HCT116 (cell line): Measurements from ENCODE around the gene PEX19. TPM values are rescaled to one million over a fixed set of nuclear protein-coding genes. Genes with fewer than 3 reads are reported as not detected.

Experiments used
- ATAC-seq: fragments of 200-7000 bp; cut with Tn5 transposase; 2 replicates; pipeline ENCODE4 v1.9.1; 2020; ENCODE audit warnings: mild to moderate bottlenecking, moderate library complexity
- BruUV-seq: library from RNA; stranded (reverse); fragments of 400-500 nt; replicated peaks from 2 replicates; lab custom pipeline; 2021; lab: Mats Ljungman, UMichigan
- CTCF ChIA-PET: fragments of 300-600 bp; sonication (Branson Sonifier 250); formaldehyde crosslinking; loops from one replicate; lab custom pipeline; 2021; ENCODE audit warnings: antibody characterized with exemption; lab: Charles Lee
- POLR2A ChIA-PET: fragments of 300-600, 350-600 bp; sonication (Branson Sonifier 250); formaldehyde crosslinking; loops from one replicate; lab custom pipeline; 2021; ENCODE audit warnings: antibody characterized with exemption; lab: Charles Lee
- RAD21 ChIA-PET, 2 experiments: fragments of 300-600 bp; sonication (Branson Sonifier 250); formaldehyde crosslinking; loops; one replicate each; lab custom pipeline; 2023; ENCODE audit warnings: low total read pairs in 2 of 2; ENCODE audit not compliant: uncharacterized antibody in 2 of 2, unreplicated experiment in 2 of 2, low non-redundant PET in 1 of 2; lab: Charles Lee
- DNase-seq: peaks from one replicate; pipeline ENCODE4 v3.0.0-alpha.2; 2010; ENCODE audit warnings: low read depth, low spot score
- H2AFZ ChIP-seq: fragments of 200-600 bp; shearing (Covaris generic), sonication (generic); 2 replicates; pipeline ENCODE4 v1.6.1; 2017; ENCODE audit warnings: low read depth, mixed run types, mixed read lengths, antibody characterized with exemption, low read length; ENCODE audit not compliant: poor library complexity, severe bottlenecking
- H3K27ac ChIP-seq: 2 replicates; pipeline ENCODE4 v1.5.1; 2012; ENCODE audit warnings: low read depth, low read length
- H3K27me3 ChIP-seq: fragments of 200-600 bp; sonication (generic); 2 replicates; pipeline ENCODE4 v1.6.1; 2016; ENCODE audit warnings: mixed run types, low read length, mixed read lengths; ENCODE audit not compliant: insufficient read depth
- H3K36me3 ChIP-seq, 2 experiments: fragments of 200-500 bp in 1 of 2; fragments of 200-600 bp in 1 of 2; sonication (Bioruptor generic) in 1 of 2; sonication (generic) in 1 of 2; 2 replicates each; pipeline versions ENCODE4 v1.5.1 to v1.6.1; 2014 to 2016; ENCODE audit warnings: low read length in 2 of 2, inconsistent platforms in 1 of 2, mixed read lengths in 1 of 2, mixed run types in 1 of 2; ENCODE audit not compliant: insufficient read depth in 2 of 2, control insufficient read depth in 1 of 2
- H3K4me1 ChIP-seq, 2 experiments: fragments of 200-600 bp in 1 of 2; sonication (generic) in 1 of 2; 2 replicates each; pipeline versions ENCODE4 v1.5.1 to v1.6.1; 2012 to 2017; ENCODE audit warnings: low read length in 2 of 2, inconsistent platforms in 1 of 2, mild to moderate bottlenecking in 1 of 2, mixed read lengths in 1 of 2, mixed run types in 1 of 2, moderate library complexity in 1 of 2; ENCODE audit not compliant: insufficient read depth in 2 of 2, control insufficient read depth in 1 of 2
- H3K4me2 ChIP-seq: fragments of 200-600 bp; sonication (generic); 2 replicates; pipeline ENCODE4 v1.6.1; 2017; ENCODE audit warnings: mixed run types, low read length, mixed read lengths
- H3K4me3 ChIP-seq, 2 experiments: fragments of 200-600 bp in 1 of 2; sonication (generic) in 1 of 2; replicated peaks in 1 of 2; 2 replicates each; pipeline ENCODE4 v1.5.1; 2011 to 2016; ENCODE audit warnings: low read length in 2 of 2, control low read depth in 1 of 2, low read depth in 1 of 2, mild to moderate bottlenecking in 1 of 2, mixed read lengths in 1 of 2, mixed run types in 1 of 2
- H3K79me2 ChIP-seq: fragments of 200-600 bp; sonication (generic); 2 replicates; pipeline ENCODE4 v1.6.1; 2017; ENCODE audit warnings: mild to moderate bottlenecking, mixed run types, low read length, moderate library complexity, mixed read lengths; ENCODE audit not compliant: insufficient read depth
- H3K9ac ChIP-seq: fragments of 200-600 bp; sonication (generic); 2 replicates; pipeline ENCODE4 v1.6.1; 2016; ENCODE audit warnings: low read length, mixed read lengths
- H3K9me2 ChIP-seq: fragments of 200-600 bp; sonication (generic), shearing (Covaris generic); 2 replicates; pipeline ENCODE4 v1.6.1; 2017; ENCODE audit warnings: mixed run types, mild to moderate bottlenecking, moderate library complexity; ENCODE audit not compliant: insufficient read depth
- H3K9me3 ChIP-seq, 2 experiments: fragments of 200-500 bp in 1 of 2; fragments of 200-600 bp in 1 of 2; sonication (Bioruptor generic) in 1 of 2; sonication (generic) in 1 of 2; 2 replicates each; pipeline ENCODE4 v1.6.1; 2014 to 2017; ENCODE audit warnings: low read length in 2 of 2, mixed read lengths in 2 of 2, inconsistent platforms in 1 of 2, low read depth in 1 of 2, mild to moderate bottlenecking in 1 of 2, mixed run types in 1 of 2, moderate library complexity in 1 of 2; ENCODE audit not compliant: control insufficient read depth in 1 of 2, insufficient read depth in 1 of 2
- H4K20me1 ChIP-seq: fragments of 200-600 bp; sonication (generic), shearing (Covaris generic); 2 replicates; pipeline ENCODE4 v1.6.1; 2017; ENCODE audit warnings: mixed run types, mild to moderate bottlenecking, moderate library complexity; ENCODE audit not compliant: insufficient read depth
- CTCF ChIP-seq, 3 experiments: fragments of 200-600 bp in 1 of 3; sonication (generic) in 1 of 3; IDR thresholded peaks in 2 of 3; conservative IDR thresholded peaks in 1 of 3; 2 replicates each; pipeline ENCODE4 v1.5.1; 2012 to 2017; ENCODE audit warnings: low read depth in 2 of 3, low read length in 2 of 3, antibody characterized with exemption in 1 of 3, borderline replicate concordance in 1 of 3, control low read depth in 1 of 3, mild to moderate bottlenecking in 1 of 3, mixed read lengths in 1 of 3, mixed run types in 1 of 3, moderate library complexity in 1 of 3; ENCODE audit not compliant: insufficient read depth in 1 of 3
- EGR1 ChIP-seq: IDR thresholded peaks from 2 replicates; pipeline ENCODE4 v1.6.1; 2012; ENCODE audit warnings: low read depth
- ELF1 ChIP-seq: IDR thresholded peaks from 2 replicates; pipeline ENCODE4 v1.6.1; 2012; ENCODE audit warnings: low read depth, borderline replicate concordance
- EZH2phosphoT487 ChIP-seq: fragments of 200-600 bp; IDR thresholded peaks from 2 replicates; pipeline ENCODE4 v1.6.1; 2018; ENCODE audit warnings: antibody characterized with exemption, borderline replicate concordance
- SRF ChIP-seq: IDR thresholded peaks from 2 replicates; pipeline ENCODE4 v1.6.1; 2012; ENCODE audit warnings: low read depth
- YY1 ChIP-seq: IDR thresholded peaks from 2 replicates; pipeline ENCODE4 v1.6.1; 2011; ENCODE audit warnings: low read length, low read depth, moderate library complexity, mild to moderate bottlenecking; ENCODE audit not compliant: insufficient replicate concordance; ENCODE audit errors: extremely low read depth
- ZFX ChIP-seq: fragments of 450-650 bp; IDR thresholded peaks from 2 replicates; pipeline ENCODE4 v1.6.1; 2017
- intact Hi-C: fragments of 100-400 bp; cut with micrococcal nuclease; formaldehyde crosslinking; loops from 2 replicates; pipeline ENCODE4 v1.10.0; 2022
- total RNA-seq: library from RNA; stranded (reverse); gene quantifications from one replicate; pipeline ENCODE4 v1.2.1, GENCODE V29; 2021; ENCODE audit not compliant: unreplicated experiment
- TF ChIP-seq, protein P1 (sequence below): IDR thresholded peaks from 2 replicates; pipeline ENCODE4 v1.6.1; 2012; ENCODE audit warnings: low read depth
- TF ChIP-seq, protein P2 (sequence below): IDR thresholded peaks from 2 replicates; pipeline ENCODE4 v1.6.1; 2012

PEX19 gene
- total RNA-seq, 1 experiment from 2014 or later: 35.9 TPM

- no peak for TF ChIP-seq YY1
- TF ChIP-seq, protein P1, sequence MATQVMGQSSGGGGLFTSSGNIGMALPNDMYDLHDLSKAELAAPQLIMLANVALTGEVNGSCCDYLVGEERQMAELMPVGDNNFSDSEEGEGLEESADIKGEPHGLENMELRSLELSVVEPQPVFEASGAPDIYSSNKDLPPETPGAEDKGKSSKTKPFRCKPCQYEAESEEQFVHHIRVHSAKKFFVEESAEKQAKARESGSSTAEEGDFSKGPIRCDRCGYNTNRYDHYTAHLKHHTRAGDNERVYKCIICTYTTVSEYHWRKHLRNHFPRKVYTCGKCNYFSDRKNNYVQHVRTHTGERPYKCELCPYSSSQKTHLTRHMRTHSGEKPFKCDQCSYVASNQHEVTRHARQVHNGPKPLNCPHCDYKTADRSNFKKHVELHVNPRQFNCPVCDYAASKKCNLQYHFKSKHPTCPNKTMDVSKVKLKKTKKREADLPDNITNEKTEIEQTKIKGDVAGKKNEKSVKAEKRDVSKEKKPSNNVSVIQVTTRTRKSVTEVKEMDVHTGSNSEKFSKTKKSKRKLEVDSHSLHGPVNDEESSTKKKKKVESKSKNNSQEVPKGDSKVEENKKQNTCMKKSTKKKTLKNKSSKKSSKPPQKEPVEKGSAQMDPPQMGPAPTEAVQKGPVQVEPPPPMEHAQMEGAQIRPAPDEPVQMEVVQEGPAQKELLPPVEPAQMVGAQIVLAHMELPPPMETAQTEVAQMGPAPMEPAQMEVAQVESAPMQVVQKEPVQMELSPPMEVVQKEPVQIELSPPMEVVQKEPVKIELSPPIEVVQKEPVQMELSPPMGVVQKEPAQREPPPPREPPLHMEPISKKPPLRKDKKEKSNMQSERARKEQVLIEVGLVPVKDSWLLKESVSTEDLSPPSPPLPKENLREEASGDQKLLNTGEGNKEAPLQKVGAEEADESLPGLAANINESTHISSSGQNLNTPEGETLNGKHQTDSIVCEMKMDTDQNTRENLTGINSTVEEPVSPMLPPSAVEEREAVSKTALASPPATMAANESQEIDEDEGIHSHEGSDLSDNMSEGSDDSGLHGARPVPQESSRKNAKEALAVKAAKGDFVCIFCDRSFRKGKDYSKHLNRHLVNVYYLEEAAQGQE: no peak
- TF ChIP-seq, protein P2, sequence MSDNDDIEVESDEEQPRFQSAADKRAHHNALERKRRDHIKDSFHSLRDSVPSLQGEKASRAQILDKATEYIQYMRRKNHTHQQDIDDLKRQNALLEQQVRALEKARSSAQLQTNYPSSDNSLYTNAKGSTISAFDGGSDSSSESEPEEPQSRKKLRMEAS: no peak
- TF ChIP-seq, all 23 proteins: peak for 0
These were observed 39.5 kb downstream of the PEX19 start (continued) for GRCh38 chr1:160245434-160245833.

- Histone ChIP-seq H3K9me2 (no peaks in the 10 kb centered on the region), H3K27ac (no peak overlapping the region), H3K79me2 (peaks cover 49% of the 10 kb centered on the region), H4K20me1 (no peaks in the 10 kb centered on the region), H3K9me3 (no peaks in the 10 kb centered on the region), H3K36me3 (peaks cover 5 to 14% of the 10 kb centered on the region in 2 experiments; a peak in 3 of 4 replicates)
- intact Hi-C loops: no loop called here
- RAD21 ChIA-PET: no interaction called here
- DNase-seq (no peak), ATAC-seq (no peak)
- TF ChIP-seq, protein P1: no peak
- TF ChIP-seq EGR1 (no peak), CTCF (IDR thresholded peaks at IDR 0.05 in 2 of 3, conservative IDR thresholded peaks at IDR 0.05 in 1 of 3; ENCODE audit: borderline replicate concordance in 1 of 3, insufficient read depth in 1 of 3, low read depth in 2 of 3, low read length in 2 of 3) (no peak), EZH2phosphoT487 (no peak), ELF1 (no peak), SRF (no peak), ZFX (no peak), YY1 (no peak)
- TF ChIP-seq, protein P2: no peak
- TF ChIP-seq, all 23 proteins: peak for 0
- POLR2A ChIA-PET: no interaction called here
- BruUV-seq: no TSS peak
- Histone ChIP-seq H3K4me1 (no peaks in the 10 kb centered on the region), H3K9ac (no peak overlapping the region), H2AFZ (no peak overlapping the region), H3K27me3 (no peaks in the 10 kb centered on the region), H3K4me3 (no peak overlapping the region), H3K4me2 (no peak overlapping the region)
- CTCF ChIA-PET: interaction anchor here (1.0 to 3.7 kb wide), 5 partner anchors 8 to 132 kb away, joined by 3 to 21 read pairs (median 4); no protein-coding TSS in a partner anchor
These were observed 40.7 kb downstream of the PEX19 start for GRCh38 chr1:160244209-160244608.
